Esophagus squamous epithelium (tissue), 5 donors: Measurements from ENCODE around the gene ADGRG1. TPM values are rescaled to one million over a fixed set of nuclear protein-coding genes. Genes with fewer than 3 reads are reported as not detected.

Experiments
- DNase-seq: peaks from one replicate; lab custom pipeline; 2025; lab: John Stamatoyannopoulos, UW
- H3K27ac ChIP-seq, 4 donors: fragments of 200-600 bp; sonication (generic); one replicate each; pipeline ENCODE4 v1.5.1; 2016 to 2019; ENCODE audit warnings: mild to moderate bottlenecking in 1 of 4
- H3K27me3 ChIP-seq, 4 donors: fragments of 200-600 bp; sonication (generic); 1 replicate in 3 of 4; 2 replicates in 1 of 4; pipeline versions ENCODE4 v1.5.1 to v1.6.0; 2017 to 2021; ENCODE audit warnings: antibody characterized with exemption in 1 of 4
- H3K36me3 ChIP-seq, 3 donors: fragments of 200-600 bp; sonication (generic); one replicate each; pipeline ENCODE4 v1.5.1; 2016 to 2019
- H3K4me1 ChIP-seq, 3 donors: fragments of 200-600 bp; sonication (generic); one replicate each; pipeline ENCODE4 v1.5.1; 2017 to 2019
- H3K4me3 ChIP-seq, 4 donors: fragments of 200-600 bp; sonication (generic); 1 replicate in 3 of 4; 2 replicates in 1 of 4; pipeline ENCODE4 v1.5.1; 2016 to 2019; ENCODE audit warnings: mild to moderate bottlenecking in 2 of 4, moderate library complexity in 1 of 4
- H3K9me3 ChIP-seq, 3 donors: fragments of 200-600 bp; sonication (generic); one replicate each; pipeline ENCODE4 v1.5.1; 2016 to 2019
- POLR2A ChIP-seq, 4 donors: fragments of 450-650 bp; IDR thresholded peaks; one replicate each; pipeline ENCODE4 v1.6.1; 2017; ENCODE audit warnings: antibody characterized with exemption in 4 of 4, mild to moderate bottlenecking in 4 of 4, moderate library complexity in 3 of 4
- WGBS, 2 donors: methylation state at CpG; one replicate each; pipeline ENCODE4 v1.1.5; 2018; 5-methylcytosine and 5-hydroxymethylcytosine counted together
- intact Hi-C: fragments of 100-400 bp; cut with DNase I; formaldehyde crosslinking; loops from one replicate; pipeline ENCODE4 v1.15.0; 2022
- total RNA-seq, 4 donors: library from RNA; depleted of rRNA; stranded (reverse); fragments of >200 nt; gene quantifications; one replicate each; pipeline ENCODE4 v1.1.0, GENCODE V29; 2016
- TF ChIP-seq, protein P1 (sequence below), 6 experiments: fragments of 450-650 bp in 4 of 6; fragments of 200-600 bp in 2 of 6; sonication (generic) in 2 of 6; IDR thresholded peaks; one replicate each; pipeline ENCODE4 v1.5.1; 2016 to 2019; ENCODE audit warnings: antibody characterized with exemption in 6 of 6, mild to moderate bottlenecking in 4 of 6, moderate library complexity in 4 of 6
- donor health status: DM: yes; HTN: yes; CAD: no.

ADGRG1 gene
- total RNA-seq, 4 donors from 2014 or later = 37.0 to 65.5 (median 42.1) TPM

DNA sequence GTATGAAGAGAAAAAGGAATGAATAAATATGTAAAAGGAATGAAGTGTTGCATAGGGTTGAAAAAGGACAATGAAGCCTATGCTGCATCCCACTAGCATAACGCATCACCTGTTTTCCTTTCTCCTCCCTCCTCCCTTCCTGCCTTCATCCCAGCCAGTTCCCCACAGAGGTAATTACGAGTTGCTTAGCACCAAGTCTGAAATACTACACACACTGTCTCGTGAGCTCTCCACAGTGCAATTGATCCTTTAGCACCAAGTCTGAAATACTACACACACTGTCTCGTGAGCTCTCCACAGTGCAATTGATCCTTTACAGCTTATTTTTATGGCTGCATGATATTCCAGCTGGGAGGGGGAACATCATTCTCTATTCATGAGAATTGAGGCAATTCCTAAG, 65.1 kb downstream of the ADGRG1 start:
- Histone ChIP-seq H3K4me3 (no peak overlapping the region), H3K27me3 (peaks cover 0 to 19% (median 0%) of the 10 kb centered on the region in 4 donors), H3K27ac (no peak overlapping the region), H3K4me1 (no peaks in the 10 kb centered on the region), H3K9me3 (no peaks in the 10 kb centered on the region), H3K36me3 (no peaks in the 10 kb centered on the region)
- DNase-seq = no peak
- intact Hi-C loops = no loop called here
- WGBS, 2 donors = 70% methylated on average over 4 of the region's 4 CpGs; no CpG with 5 or more reads in 1 of the 2 donors
- TF ChIP-seq, protein P1, sequence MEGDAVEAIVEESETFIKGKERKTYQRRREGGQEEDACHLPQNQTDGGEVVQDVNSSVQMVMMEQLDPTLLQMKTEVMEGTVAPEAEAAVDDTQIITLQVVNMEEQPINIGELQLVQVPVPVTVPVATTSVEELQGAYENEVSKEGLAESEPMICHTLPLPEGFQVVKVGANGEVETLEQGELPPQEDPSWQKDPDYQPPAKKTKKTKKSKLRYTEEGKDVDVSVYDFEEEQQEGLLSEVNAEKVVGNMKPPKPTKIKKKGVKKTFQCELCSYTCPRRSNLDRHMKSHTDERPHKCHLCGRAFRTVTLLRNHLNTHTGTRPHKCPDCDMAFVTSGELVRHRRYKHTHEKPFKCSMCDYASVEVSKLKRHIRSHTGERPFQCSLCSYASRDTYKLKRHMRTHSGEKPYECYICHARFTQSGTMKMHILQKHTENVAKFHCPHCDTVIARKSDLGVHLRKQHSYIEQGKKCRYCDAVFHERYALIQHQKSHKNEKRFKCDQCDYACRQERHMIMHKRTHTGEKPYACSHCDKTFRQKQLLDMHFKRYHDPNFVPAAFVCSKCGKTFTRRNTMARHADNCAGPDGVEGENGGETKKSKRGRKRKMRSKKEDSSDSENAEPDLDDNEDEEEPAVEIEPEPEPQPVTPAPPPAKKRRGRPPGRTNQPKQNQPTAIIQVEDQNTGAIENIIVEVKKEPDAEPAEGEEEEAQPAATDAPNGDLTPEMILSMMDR (IDR thresholded peaks at IDR 0.05) = no peak
- TF ChIP-seq POLR2A (IDR thresholded peaks at IDR 0.05) = no peak

DNA sequence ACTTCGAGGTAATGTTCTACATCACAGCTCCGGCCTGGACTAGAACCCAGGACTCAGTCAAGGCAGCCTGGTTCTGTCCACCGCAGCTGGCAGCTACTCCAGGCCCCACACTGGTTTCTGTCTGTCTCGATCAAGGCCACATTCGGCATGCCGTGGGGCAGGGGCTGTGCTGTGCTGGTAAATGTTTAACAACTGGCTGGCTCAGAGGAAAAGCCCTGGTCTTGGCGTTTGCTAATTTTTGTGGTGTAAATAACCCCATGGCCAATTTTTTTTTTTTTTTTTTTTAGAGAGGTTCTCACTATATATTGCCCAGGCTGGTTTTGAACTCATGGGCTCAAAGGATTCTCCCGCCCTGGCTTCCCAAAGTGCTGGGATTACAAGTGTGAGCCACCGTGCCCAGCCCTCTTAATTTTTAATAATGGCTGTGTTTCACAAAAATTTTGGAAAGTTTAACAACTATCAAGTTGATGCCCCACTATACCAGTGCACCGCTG, 65.8 kb downstream of the ADGRG1 start:
- Histone ChIP-seq H3K27me3 (peaks cover 0 to 14% (median 0%) of the 10 kb centered on the region in 4 donors), H3K27ac (no peak overlapping the region), H3K9me3 (no peaks in the 10 kb centered on the region), H3K4me3 (no peak overlapping the region), H3K4me1 (no peaks in the 10 kb centered on the region), H3K36me3 (no peaks in the 10 kb centered on the region)
- intact Hi-C loops = no loop called here
- DNase-seq = no peak
- TF ChIP-seq, protein P1 (IDR thresholded peaks at IDR 0.05) = no peak
- no peak for TF ChIP-seq POLR2A (IDR thresholded peaks at IDR 0.05)
- WGBS, 2 donors = 61 to 69% methylated on average over 7 to 9 of the region's 10 CpGs

DNA sequence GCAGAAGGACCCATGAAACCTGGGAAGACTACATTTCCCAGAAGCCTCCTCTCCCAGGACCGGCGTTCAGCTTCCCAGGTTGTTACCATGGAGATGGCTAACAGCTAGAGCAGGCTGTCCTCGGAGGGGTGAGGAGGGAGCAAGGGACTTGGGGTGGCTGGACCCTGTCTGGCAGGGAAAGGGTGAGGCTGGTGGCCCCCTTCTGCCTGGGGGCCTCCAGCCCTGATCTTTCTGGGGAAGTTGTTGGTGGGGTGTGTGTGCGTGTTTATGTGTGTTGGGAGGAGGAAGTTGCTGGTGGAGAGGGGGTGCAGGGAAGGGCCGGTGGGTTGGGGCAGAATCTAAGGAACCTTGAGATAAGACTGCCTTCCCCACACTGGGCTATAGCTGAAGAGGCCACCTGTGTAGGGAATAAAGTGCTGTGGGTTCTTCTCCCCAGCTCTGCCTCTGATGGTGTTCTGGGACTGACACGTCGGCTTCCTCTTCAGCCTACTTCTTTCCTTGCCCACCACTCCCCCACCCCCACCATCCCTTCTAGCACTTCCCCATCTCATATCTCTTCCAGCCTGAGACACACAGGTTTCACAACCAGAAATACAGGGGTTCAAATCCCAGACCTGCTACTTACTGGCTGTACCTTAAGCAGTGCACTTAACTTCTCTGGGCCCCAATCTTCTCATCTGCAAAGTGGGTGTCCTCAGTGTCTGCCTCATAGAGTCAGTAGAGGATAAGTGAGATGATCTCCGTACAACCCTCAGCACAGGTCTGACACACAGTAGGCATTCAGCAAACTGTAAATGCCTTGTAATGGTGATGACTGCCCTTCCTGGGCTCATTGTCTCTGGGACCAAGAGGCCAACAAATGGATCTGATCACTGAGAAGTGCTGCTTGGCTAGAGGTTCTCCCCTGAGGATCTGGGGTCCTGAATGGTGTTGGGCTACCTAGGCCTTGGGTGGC, 66.6 kb downstream of the ADGRG1 start, which contains the start of gene DRC7:
Gene DRC7 (plus strand): TSS at position 82 of the 955 bp plus-strand sequence. CDS start 3,144 bp downstream, outside the sequence.
- Histone ChIP-seq H3K4me3 (peak within 1 kb of the TSS in 1 of 4 donors; percentile 15), H3K27ac (no peak within 1 kb of the TSS), H3K27me3 (peaks cover 0 to 7% (median 0%) of the 10 kb centered on the region in 4 donors)

DNA sequence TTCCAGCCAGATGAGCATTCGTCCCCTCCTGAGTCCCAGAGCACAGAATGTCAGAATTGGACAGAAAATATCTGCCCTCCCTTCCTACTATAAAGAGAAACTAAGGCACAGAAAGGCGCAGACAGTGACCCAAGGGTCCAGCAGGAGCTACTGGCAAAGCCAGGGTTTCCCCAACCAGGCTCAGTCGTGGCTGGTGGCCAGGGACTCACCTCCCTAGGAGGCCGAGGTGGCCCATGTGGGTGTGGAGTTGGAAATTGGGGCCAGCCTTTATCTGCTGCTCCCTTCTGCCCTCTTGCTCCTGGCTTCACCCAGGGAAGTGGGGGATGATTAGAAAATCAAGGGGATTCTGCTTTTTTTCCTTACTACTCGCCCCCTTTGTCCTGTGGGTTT, 67.2 kb downstream of the ADGRG1 start:
- H3K27ac ChIP-seq = no peak overlapping the region
- TF ChIP-seq POLR2A (IDR thresholded peaks at IDR 0.05) = no peak
- TF ChIP-seq, protein P1 (IDR thresholded peaks at IDR 0.05) = no peak
- peaks cover 0 to under 1% (median 0%) of the 10 kb centered on the region in 4 donors for H3K27me3 ChIP-seq
- DNase-seq = no peak
- intact Hi-C loops = no loop called here
- H3K4me1 ChIP-seq = no peaks in the 10 kb centered on the region
- no peaks in the 10 kb centered on the region for H3K36me3 ChIP-seq
- H3K9me3 ChIP-seq = no peaks in the 10 kb centered on the region
- WGBS, 2 donors = 47 to 75% methylated on average over 1 to 3 of the region's 5 CpGs
- H3K4me3 ChIP-seq = no peak overlapping the region

More for the DNA sequence above, 66.6 kb downstream of the ADGRG1 start, which contains the start of gene DRC7:
- no peak for DNase-seq
- no peaks in the 10 kb centered on the region for H3K9me3 ChIP-seq
- no peaks in the 10 kb centered on the region for H3K36me3 ChIP-seq
- H3K4me1 ChIP-seq = no peaks in the 10 kb centered on the region
- WGBS, 2 donors = 0 to 29% methylated on average over 2 to 8 of the region's 8 CpGs
- TF ChIP-seq, protein P1 (IDR thresholded peaks at IDR 0.05) = no peak
- no peak for TF ChIP-seq POLR2A (IDR thresholded peaks at IDR 0.05)
- intact Hi-C loops = no loop called here

DNA sequence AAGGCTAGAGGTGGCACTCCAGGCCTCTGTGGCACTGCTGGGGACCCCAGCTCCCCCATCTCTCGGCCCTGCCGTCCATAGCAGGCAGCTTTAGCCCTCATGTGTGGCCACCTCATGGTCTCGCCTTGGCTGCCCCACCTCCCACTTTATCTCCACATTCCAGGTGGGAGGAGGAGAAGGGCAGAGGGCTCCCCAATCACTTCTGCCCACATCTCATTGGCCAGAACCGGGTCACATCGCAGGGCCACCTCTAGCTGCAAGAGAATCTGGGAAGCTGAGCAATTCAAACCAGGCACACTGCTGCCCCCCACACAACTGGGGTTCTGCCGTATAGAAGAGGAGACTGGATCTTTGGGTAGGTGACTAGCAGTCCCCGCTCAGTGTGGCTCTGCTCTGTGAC, 67.8 kb downstream of the ADGRG1 start:
- 78% methylated on average over 6 of the region's 7 CpGs; no CpG with 5 or more reads in 1 of the 2 donors for WGBS, 2 donors
- Histone ChIP-seq H3K36me3 (no peaks in the 10 kb centered on the region), H3K4me1 (no peaks in the 10 kb centered on the region), H3K9me3 (no peaks in the 10 kb centered on the region), H3K27me3 (no peaks in the 10 kb centered on the region), H3K4me3 (no peak overlapping the region), H3K27ac (no peak overlapping the region)
- TF ChIP-seq, protein P1 (IDR thresholded peaks at IDR 0.05) = no peak
- no peak for TF ChIP-seq POLR2A (IDR thresholded peaks at IDR 0.05)
- DNase-seq = no peak
- intact Hi-C loops = no loop called here
